SK-N-MC (cell line): ENCODE data around the gene CD40.

Experiments used
- EZH2 ChIP-seq: fragments of 200-600 bp; sonication (generic); IDR thresholded peaks from one replicate; pipeline ENCODE4 v1.6.1; 2017; ENCODE audit warnings: antibody characterized with exemption
- POLR2AphosphoS5 ChIP-seq: IDR thresholded peaks from 2 replicates; pipeline ENCODE4 v1.6.1; 2012; ENCODE audit warnings: mild to moderate bottlenecking, low read depth, low read length, borderline replicate concordance

DNA sequence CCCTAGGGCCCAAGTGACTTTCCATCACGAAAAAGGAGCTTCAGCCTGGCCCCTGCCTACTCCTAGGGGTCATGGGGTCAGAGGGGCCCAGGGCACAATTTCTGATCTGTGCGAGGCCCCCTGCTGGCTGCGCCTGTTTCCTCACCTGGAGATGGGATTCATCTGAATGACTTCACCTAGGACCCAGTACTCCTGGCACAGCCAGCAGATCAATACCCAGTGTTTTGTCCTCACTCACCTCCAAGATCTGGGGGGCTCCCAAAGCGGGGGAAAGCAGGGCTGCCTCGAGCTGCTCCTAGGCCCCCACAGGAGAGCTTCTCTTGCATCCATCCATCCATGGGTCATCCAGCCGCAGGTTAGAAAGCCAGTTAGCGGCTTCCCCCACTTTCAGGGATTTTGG lies 33.8 kb downstream of the CD40 start:
- TF ChIP-seq EZH2 = no peak
- TF ChIP-seq POLR2AphosphoS5 = no peak
